NOMO-1 treated with dmso at 0.1 percent for 144 hours (cell line): ENCODE measurements around the gene SMTNL2.

ENCODE experiments used
- DNase-seq: peaks from one replicate; lab custom pipeline; 2025; ENCODE audit not compliant: unreplicated experiment; lab: John Stamatoyannopoulos, UW

Gene SMTNL2

DNA sequence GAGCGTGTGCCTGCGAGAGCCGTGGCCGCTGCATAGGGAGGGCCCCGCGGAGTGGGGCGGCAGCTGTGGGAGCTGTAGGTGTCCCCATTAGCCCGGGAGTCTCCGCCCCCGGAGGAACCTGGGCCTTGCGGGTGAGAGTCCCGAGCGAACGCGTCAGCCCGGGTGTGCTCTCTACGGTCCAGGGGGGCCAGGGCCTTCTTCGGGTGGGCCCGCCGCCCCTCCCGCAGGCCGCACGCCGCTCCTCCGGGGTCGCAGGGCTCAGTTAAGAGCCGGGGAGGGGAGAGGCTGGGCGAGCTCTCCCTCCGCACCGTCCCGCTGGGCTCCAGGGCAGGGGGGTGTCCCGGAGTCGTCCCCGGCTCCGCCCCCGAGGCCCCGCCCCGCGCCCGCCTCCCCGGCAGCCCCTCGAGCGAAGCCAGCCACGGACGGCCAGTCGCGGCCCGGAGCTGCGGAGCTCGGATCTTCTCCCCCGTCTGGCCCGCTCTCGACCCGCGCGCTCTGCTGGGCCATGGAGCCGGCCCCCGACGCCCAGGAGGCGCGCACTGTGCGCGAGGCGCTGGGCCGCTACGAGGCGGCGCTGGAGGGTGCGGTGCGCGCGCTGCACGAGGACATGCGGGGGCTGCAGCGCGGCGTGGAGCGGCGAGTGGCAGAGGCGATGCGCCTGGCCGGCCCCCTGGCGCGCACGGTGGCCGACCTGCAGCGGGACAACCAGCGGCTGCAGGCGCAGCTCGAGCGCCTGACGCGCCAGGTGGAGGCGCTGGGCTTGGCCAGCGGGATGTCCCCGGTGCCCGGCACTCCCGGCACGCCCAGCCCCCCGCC, at the start of gene SMTNL2:
Gene SMTNL2 (plus strand): TSS at position 429 of the 816 bp plus-strand sequence. CDS start 77 bp downstream, at position 506.
- DNase-seq: no peak

DNA sequence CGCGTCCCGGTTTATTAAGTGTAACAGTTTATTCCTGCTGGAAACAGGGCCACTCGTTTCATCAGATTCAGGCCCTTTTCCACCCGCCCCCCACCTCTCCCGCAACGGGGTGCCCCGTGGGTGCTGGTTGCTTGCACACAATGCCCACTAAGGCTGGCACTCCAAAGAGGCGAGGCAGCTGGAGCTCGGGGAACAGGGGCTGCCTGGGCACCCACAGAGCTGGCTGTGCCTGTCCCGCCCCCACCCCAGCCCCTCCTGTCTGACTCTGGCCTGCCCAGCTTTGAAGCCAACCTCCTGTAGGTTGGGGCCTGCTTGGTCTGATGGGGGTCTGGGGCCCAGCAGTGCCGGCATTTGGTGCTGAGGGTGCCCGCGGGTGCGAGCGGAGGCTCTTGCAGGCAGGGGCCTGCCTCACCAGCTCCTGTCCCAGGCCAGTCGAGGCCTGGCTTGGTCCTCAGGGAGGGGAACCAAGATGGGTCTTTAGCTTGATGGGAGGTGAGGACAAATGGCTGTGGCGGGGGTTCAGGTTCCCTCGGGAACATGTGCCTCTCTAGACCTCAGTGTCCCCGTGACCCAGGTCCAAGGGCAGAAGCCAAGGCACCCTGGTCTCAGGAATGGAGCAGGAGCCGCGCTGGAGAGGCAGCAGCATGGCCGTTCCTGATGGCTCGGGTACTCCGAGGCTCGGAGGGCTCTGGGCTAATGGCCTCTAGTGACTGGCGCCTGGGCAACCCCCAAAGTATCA, 49.2 kb upstream of the SMTNL2 start:
- DNase-seq: no peak

DNA sequence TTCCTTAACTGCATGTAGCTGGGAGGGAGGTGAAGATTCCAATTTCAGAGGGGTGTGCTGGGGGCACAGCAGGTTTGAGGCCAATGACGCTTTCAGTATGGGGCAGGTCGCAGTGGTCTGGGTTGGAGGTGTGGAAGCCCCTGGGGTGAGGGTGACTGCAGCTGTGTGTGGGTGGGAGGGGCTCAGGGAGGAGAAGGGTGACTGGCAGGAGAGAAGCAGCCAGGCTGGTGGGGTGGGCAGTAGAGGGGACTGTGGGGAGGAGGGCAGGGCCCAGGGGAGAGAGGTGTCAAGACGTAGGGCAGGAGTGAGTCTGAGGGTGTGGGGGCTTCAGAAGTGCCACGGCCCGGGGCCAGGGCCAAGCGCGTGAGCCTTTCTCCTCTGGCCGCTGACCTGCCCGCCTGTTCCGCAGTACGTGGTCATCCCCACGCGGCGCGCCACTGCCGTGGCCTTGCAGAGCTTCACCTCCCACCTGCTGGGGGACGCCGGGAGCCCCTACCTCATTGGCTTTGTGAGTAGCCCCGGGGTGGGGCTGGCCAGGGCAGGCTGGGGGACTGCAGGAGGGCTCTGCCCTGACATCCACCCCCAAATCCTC, 48.6 kb upstream of the SMTNL2 start:
- no peak for DNase-seq

DNA sequence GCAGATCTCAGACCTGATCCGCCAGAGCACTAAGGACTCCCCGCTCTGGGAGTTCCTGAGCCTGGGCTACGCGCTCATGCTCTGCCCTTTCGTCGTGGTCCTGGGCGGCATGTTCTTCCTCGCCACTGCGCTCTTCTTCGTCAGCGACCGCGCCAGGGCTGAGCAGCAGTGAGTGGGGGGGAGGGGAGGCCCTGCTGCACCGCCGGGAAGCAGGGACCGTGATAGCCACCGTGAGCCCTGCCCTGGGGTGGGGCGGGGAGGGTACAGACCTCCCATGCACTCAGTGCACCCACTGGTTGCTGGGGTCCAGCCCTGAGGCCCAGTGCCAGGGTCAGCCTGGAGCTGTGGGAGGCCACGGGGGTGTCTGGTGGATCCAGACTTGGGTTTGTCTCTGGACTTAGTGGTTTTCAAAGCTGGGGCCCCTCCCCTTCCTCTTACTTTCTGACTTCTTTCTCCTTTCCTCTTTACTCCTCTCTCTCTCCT, 48.0 kb upstream of the SMTNL2 start:
- no peak for DNase-seq

DNA sequence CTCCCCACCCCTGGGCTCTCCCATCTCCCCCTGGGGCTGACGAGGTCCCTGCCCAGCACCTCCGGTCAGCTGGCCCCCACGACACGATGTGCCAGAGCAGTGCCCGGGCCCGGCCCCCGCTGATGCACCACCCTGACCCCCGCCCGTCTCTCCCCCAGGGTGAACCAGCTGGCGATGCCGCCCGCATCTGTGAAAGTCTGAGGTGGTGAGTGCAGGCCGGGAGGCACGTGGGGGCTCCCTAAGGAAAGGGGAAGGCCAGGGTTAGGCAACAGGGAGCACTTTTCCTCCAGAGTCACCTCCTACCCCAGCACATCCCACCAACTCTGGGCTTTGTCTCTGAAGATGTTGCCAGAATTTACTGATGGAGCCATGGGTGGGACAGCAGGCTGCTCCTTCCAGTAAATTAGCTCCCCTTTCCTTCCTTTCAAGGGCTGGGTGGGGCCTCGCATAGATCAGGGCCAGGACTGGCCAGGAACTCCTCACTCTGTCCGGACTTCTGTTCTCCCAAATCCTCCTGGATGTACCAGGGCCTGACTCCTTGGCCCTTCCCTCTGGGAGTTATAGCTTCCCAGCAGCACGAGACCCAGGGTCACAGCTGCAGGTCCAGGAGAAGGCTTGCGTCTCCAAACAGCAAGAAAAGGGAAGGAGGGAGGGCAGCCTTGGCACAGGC, 47.5 kb upstream of the SMTNL2 start:
- DNase-seq: no peak

DNA sequence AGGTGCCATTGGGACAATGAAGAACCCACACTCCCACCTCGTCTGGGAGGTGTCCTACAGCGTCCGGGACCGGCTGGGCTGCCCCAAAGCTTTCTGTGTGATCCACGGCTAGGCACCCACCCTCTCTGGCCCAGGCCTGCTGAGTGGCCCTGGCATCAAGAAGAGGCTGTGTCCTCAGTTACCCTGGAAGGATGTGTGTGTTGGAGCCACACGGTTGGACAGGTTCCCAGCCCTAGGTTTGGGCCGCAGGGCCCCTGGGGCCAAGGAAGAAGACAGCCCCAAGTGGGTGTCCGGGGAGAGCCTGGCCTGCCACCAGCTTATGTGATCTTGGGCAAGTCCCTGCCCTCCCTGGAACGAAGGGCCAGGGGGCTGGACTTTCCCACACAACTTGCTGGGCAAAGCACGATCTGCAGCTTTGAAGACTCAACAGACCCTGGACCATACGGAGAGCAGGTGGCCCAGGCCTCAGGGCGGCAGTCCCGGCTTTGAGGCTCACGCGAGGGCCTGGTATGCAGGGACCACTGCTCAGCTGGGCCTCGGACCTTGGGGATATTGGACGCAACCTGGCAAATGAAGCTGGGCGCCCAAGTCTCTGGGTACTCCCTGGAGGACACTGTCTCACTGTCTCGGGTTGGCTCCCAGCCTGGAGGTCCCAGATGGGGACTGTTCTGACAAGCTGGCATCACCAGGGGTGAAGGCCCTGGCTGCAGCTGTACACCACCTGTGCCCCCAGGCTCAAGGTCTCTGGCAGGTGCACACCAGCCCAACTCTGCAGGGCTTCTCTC, 46.7 kb upstream of the SMTNL2 start:
- DNase-seq: no peak

DNA sequence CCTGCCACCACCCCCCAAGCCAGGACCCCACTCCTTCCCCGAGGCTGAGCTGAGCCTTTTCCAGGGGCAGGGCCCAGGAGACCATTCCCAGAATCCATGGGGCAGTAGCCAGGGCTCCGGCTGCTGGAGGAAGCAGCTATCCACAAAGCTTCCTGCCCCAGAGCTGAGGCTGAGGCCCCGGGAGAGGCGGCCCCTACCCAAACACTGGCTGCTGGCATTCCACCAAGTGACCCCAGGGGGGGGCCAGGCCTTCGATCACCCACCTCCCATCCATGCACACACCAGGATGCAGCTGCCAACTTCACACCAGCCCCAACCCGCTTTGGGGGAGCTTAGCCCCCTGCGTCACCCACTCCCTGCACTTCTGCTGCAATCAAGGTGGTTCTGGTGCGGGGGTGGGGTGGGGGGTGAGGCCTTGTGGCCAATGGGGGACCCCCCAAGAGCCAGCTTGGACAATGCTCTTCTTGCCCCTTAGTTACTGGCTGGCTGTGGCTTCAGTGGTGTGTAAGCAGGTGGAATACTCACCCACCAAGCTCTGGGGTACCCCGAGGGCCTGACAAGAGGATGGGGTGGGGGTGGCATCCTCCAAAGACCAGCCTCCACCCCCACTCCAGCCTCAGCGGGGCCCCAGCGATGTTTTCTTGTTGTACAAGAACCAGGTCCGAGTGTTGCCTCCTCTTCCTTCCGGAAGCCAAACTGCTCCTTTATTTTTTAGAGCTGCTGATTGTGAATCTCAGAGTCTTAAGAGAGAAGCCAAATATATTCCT, 45.9 kb upstream of the SMTNL2 start:
- no peak for DNase-seq

DNA sequence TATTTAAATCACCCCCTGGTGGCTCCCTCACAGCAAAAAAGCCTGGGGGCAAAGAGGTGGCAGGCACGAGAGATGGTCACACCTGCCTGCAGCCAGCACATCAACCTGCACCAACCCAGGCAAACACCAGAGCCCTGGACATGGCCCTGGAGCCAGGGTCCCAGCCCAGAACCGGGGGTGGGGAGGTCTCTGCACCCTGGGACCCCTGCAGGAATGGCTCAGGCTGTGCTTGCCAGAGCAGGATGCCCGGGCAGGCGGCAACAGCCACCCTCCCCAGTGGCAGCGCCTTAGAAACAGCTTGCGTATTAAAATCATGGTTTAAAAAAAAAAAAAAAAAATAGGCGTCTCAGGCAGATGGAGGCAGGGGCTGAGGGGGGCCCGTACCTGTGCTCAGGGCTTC, 45.3 kb upstream of the SMTNL2 start:
- no peak for DNase-seq

DNA sequence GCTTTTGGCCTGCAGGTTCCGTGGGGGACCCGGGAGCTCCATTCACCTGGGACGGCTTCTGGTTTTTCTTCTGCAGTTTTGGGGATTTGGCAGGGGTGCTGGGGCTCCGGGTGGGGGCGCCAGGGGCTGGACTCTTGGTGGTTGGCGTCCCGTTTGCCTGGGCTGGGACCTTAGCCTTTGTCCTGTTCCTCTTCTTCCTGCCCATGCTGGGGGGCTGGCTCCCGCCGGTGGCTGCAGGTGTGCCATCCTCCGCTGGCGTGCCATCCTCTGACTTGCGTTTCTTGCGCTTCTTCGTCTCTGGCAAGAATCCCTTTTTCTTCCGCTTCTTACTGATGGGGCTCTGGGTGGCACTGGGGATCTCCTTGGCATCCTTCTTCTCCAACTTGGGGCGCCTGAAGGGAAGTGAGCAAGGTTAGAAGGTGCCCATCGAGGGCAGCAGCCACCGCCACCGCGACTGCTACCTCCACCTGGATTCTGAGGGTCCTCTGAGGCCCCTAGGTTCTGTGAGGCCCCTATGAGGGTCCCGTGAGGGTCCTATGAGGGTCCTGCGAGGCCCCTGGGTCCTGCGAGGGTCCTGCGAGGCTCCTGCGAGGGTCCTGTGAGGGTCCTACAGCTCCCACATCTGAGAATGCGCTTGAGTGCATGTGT, 44.6 kb upstream of the SMTNL2 start:
- no peak for DNase-seq

DNA sequence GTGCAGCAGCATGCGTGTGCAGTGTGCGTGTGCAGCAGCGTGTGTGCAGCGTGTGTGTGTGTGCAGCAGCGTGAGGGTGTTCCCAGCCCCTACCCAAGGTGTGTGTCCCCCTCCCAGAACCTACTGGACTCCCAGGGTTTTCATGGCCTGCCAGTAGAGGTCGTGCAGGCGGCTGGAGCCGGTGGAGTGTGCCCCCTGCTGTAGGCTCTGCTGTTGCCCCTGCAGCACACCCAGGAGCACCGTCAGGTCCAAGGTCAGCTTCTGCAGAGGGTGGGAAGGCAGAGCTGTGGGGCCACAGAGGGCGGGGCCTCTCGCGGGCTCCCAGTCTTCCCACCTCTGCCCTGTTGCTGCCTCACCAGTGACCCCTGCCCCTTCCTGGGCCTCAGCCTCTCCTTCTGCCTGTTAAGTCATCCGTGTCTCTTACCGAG, 44.1 kb upstream of the SMTNL2 start:
- no peak for DNase-seq

DNA sequence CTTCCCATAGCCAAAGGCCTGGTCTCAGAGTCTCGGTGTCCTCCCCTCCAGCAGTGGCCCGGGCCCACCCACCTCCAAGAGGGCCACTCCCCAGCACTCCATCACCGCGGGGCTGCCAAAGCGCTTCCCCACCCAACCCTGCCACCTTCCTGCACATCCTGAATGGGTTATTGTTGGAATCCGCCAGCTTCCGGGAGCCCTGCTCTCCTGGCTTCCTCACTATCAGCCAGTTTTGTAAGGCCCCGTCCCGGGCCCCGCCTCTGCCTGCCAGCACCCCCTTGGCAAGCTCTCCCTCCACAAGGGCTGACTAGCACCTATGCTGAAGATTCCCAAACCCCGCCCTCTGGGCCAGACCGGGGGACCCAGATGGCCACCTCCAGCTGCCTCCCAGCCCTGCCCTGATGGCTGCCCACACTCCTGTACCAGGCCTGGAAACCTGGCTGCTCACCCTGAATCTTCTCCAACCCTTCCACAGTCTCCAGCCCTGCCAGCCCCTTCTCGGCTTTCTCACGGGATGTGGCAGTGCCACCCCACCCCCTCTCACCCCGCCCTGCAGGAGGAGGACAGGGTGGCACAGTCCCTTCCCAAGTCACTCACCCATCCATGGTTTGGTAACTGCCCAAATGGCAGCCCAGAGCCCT, 43.5 kb upstream of the SMTNL2 start:
- no peak for DNase-seq

DNA sequence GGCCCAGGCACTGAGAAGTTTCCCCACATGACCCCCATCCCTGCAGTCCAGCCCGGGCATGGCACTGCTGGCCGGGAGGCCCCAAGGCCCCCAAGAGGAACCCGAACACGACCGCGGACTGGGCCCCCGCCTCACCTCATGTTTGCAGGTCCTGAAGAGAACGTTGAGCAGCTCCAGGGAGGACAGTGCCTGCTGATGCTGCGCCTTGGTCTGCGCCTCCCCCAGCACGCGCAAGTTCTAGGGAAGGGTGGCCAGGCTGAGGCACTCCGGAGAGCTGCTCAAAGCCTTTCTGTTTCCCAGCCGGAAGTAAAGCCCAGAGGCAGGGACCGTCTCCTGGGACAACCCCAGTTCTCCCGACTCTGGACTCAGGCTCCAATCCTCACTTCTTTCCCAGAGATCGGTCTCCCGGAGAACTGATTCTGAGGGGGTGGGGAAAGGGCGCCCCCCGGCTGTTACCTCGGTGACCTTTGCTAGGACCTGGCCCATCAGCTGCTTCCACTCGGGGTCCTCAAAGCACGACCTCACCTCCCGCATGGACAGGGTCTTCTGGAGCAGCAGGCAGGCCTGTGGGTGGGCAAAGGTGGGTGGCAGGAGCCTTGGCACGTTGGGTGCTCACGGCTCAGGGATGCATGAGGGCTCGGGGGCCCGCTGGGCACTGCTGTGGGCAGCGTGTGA, 42.9 kb upstream of the SMTNL2 start:
- no peak for DNase-seq

DNA sequence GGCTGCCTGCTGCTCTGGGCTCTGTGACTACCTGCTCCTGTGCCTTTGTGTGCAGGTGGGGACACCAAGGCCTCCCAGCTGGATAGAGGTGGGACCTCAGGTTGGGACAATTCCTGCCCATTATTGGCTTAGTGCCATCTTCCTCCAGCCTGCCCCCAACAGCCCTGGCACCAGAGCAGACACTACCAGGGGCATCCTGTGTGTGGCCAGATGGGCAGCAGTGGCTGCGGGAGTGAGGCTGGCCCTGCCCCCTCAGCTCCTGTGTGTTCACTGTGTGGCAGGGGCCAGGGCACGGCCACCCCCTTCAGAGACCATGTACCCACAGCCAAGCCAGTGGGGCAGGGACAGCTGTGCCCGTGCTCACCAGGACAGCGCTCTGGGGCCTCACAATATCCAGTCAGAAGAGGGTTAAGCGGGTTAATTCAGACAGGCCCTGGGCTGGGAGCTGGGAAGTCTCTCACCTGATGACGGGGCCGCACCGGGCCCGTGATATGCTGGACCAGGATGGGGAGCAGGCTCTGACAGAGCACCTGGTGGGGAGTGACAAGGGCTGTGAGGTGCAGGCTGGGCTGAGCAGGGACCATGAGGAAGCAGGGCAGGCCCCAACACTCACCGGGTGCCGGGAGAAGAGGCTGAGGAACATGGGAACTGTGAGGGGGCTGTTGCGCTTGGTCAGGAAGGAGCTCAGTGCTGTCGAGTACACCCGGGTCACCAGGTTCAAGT, 42.2 kb upstream of the SMTNL2 start:
- DNase-seq: no peak

DNA sequence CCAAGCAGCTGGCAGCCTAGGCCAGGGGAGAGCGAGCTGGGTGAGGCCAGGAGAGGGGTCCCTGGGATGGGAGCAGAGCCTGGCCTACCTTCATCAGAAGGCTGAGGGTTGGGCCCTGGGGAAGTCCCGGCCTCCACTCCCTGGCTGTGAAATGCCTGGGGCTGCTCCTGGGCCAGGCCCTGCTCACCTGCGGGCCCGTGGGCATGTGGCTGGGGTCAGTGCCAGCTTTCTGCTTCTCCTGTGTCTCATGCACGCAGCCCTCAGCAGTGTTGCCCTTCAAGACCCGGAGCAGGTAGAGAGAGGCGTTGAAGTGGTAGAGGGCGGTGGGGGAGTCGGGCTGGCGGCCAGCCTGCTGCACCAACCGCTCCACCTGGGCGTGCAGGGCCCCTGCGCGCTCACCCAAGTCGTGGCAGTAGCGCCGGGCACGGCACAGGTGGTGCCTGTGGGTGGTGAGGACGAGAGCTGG, 41.6 kb upstream of the SMTNL2 start:
- no peak for DNase-seq

DNA sequence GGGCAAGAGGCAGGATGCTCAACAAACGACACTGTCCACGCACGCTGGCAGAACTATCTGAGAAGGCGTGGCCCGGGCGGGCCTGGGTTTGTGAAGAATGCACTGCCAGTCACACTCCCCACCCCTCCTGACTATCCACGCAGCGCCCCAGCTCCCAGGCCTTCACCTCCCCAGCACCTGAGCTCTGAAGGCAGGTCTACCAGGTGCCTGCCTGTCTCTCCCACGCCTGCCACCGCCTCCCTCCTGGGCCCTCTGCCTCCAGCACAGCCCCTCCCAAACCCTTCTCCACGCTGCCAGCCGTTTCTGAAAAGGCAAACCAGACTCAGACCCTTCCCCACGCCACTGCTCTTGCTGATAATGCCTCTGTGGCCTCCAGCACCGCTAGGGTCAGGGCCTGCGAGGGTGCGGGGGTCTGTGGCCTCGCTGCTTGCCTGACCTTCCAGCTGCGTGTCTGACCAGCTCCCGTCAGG, 40.7 kb upstream of the SMTNL2 start:
- DNase-seq: no peak

DNA sequence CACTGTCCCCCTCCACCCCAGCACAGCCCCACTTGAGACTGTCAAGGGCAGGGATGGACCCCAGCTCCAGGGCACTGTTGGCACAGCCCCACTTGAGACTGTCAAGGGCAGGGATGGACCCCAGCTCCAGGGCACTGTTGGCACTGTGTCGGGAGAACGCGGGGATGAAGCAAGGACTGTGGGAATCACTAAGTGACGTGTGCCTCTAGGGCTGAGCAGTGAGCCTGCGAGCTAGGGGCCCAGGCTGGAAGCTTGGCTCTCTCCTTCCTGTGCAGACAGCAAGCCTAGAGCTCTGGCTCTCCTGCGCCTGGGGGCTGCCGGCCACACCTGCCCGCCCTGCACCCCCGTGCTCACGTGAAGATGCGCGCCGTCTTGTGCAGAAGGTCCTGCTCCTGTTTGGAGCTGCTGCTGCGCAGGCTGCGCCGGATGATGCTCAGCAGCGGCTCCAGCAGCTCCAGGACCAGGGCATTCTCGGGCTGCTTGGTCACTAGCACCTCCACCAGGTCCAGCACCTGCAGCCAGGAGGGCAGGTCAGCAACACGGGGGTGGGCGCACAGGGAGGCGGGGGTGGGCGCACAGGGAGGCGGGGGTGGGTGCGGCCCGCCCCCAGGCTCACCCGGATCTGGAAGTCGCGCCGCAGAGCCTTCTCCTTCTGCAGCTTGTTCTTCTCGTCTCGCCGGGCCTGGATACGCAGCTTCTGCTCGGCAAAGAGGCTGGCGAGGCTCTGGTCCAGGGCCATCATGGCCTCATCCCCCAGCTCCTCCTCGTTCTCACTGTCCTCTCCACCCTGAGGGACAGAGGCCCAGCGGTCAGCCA, 40.0 kb upstream of the SMTNL2 start:
- no peak for DNase-seq

DNA sequence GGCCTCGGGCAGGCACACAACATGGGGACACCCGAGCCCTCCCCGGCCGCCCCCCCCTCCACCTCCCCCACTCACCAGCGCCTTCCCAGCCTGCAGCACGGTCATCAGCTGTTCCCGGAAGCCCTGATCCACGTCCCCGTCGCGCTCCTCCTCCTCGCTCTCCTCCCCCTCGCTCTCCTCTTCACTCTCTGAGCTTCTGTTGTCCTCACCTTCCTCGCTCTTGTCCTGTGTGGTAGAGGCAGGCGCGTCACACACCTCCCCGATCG, 39.4 kb upstream of the SMTNL2 start:
- no peak for DNase-seq
